ENCODE results near the gene PPP2R5B. TPM values are rescaled to one million over a fixed set of nuclear protein-coding genes. Genes with fewer than 3 reads are reported as not detected.
"Not testable (repeated sequence)": the region's sequence is repeated elsewhere in the genome, so short reads cannot be mapped to it uniquely, and the experiment has no call there.

Gene PPP2R5B
- total and polyA plus RNA-seq, 9 donors: 8.0 to 16.2 (median 12.2) TPM

GRCh38 chr11:64976651-64977050, 52.2 kb downstream of the PPP2R5B start:
- 59 to 74% (median 71%) methylated on average over 2 of the region's 2 CpGs for WGBS, 3 donors
- Histone ChIP-seq H3K4me3 (no peak overlapping the region), H3K4me1 (ENCODE audit: insufficient read depth) (peaks cover 3% of the 10 kb centered on the region), H3K36me3 (no peaks in the 10 kb centered on the region), H3K27me3 (no peaks in the 10 kb centered on the region), H3K9me3 (peaks cover 0 to 4% of the 10 kb centered on the region in 2 donors), H3K27ac (no peak overlapping the region)
- TF ChIP-seq POLR2A (IDR thresholded peaks at IDR 0.05): no peak
- no peak for TF ChIP-seq EP300 (IDR thresholded peaks at IDR 0.05)
- TF ChIP-seq CTCF (IDR thresholded peaks at IDR 0.05): no peak
- intact Hi-C loops (cut with DNase I): no loop called here
- DNase-seq: peak in 1 of 5 donors; percentile 9

- H3K4me1 ChIP-seq (ENCODE audit: insufficient read depth); DNase-seq; H3K4me3 ChIP-seq; H3K27ac ChIP-seq; H3K36me3 ChIP-seq; H3K9me3 ChIP-seq; H3K27me3 ChIP-seq: not testable (repeated sequence)
- intact Hi-C loops (cut with DNase I): loop anchor here in 1 of 4 donors (10.0 kb wide), 1 partner anchor 49 kb away; the partner anchor contains the start of gene GPHA2
- WGBS, 3 donors: 62 to 81% (median 62%) methylated on average over 5 of the region's 5 CpGs
Measured at GRCh38 chr11:64983339-64983738, 58.9 kb downstream of the PPP2R5B start.

MicroRNA genes within 50 kb of the gene (microRNA counts, 767-probe panel; counts per million panel counts)
- 3,422 counts per million, percentile 87 among the panel's probes with 10 or more counts for microRNA hsa-miR-192-5p

Small RNA genes within 50 kb of the gene (microRNA-seq; reads per million reads assigned to microRNA genes)
- gene MIR6749: 0 to 0.32 (median 0) reads per million in 3 donors
- 0.18 to 1.3 (median 0.75) reads per million in 3 donors for gene MIR6750

Small RNA genes within 50 kb of the gene (small RNA-seq; reads per million reads assigned to genes)
- gene MIR6749 (not detected), gene MIR6750 (not detected)

Other genes starting within 250 kb of the PPP2R5B start
- gene NRXN2, start 201.5 kb upstream of the PPP2R5B start, total RNA-seq: 10 to 100 TPM in 5 of 7 donors, 1 to 10 TPM in 2; 7.0 to 64.1 (median 19.7) TPM
- gene NRXN2, start 201.5 kb upstream of the PPP2R5B start, polyA plus RNA-seq: 10 to 100 TPM in 1 of 2 donors, 1 to 10 TPM in 1; 6.4 to 21.5 TPM
- gene RASGRP2, start 180.5 kb upstream of the PPP2R5B start, total RNA-seq: 10 to 100 TPM in 1 of 7 donors, 1 to 10 TPM in 6; 2.1 to 18.9 (median 7.6) TPM
- 1 to 10 TPM; 7.0 to 9.0 TPM for gene RASGRP2, start 180.5 kb upstream of the PPP2R5B start, polyA plus RNA-seq
- 10 to 100 TPM in 1 of 7 donors, 1 to 10 TPM in 5, under 1 TPM in 1; 0.24 to 12.0 (median 3.1) TPM for gene PYGM, start 164.7 kb upstream of the PPP2R5B start, total RNA-seq
- 1 to 10 TPM; 1.9 to 6.7 TPM for gene PYGM, start 164.7 kb upstream of the PPP2R5B start, polyA plus RNA-seq
- 100 to 1,000 TPM; 231 to 380 (median 306) TPM for gene SF1, start 146.1 kb upstream of the PPP2R5B start, total RNA-seq
- gene SF1, start 146.1 kb upstream of the PPP2R5B start, polyA plus RNA-seq: 100 to 1,000 TPM; 131 to 388 TPM
- 10 to 100 TPM in 5 of 7 donors, 1 to 10 TPM in 2; 5.6 to 15.5 (median 13.0) TPM for gene MAP4K2, start 121.5 kb upstream of the PPP2R5B start, total RNA-seq
- gene MAP4K2, start 121.5 kb upstream of the PPP2R5B start, polyA plus RNA-seq: 1 to 10 TPM; 2.3 to 9.9 TPM
- 10 to 100 TPM; 17.5 to 28.6 (median 22.6) TPM for gene MEN1, start 114.1 kb upstream of the PPP2R5B start, total RNA-seq
- gene MEN1, start 114.1 kb upstream of the PPP2R5B start, polyA plus RNA-seq: 10 to 100 TPM; 14.4 to 20.4 TPM
- gene CDC42BPG, start 80.0 kb upstream of the PPP2R5B start, total RNA-seq: 1 to 10 TPM; 2.6 to 9.5 (median 4.0) TPM
- gene CDC42BPG, start 80.0 kb upstream of the PPP2R5B start, polyA plus RNA-seq: 1 to 10 TPM in 1 of 2 donors, under 1 TPM in 1; 0.35 to 1.9 TPM
- 10 to 100 TPM; 14.3 to 87.8 (median 42.2) TPM for gene EHD1, start 46.1 kb upstream of the PPP2R5B start, total RNA-seq
- gene EHD1, start 46.1 kb upstream of the PPP2R5B start, polyA plus RNA-seq: 10 to 100 TPM; 14.5 to 14.8 TPM
- 10 to 100 TPM; 22.2 to 40.1 (median 30.4) TPM for gene ATG2A, start 7.5 kb upstream of the PPP2R5B start, total RNA-seq
- 10 to 100 TPM in 1 of 2 donors, 1 to 10 TPM in 1; 2.2 to 23.4 TPM for gene ATG2A, start 7.5 kb upstream of the PPP2R5B start, polyA plus RNA-seq
- 1 to 10 TPM in 3 of 7 donors, under 1 TPM in 3, not detected in 1; 0.45 to 1.6 (median 0.88) TPM for gene GPHA2, start 11.2 kb downstream of the PPP2R5B start, total RNA-seq
- gene GPHA2, start 11.2 kb downstream of the PPP2R5B start, polyA plus RNA-seq: under 1 TPM in 1 of 2 donors, not detected in 1; 0.58 TPM
- gene MAJIN, start 47.4 kb downstream of the PPP2R5B start, total RNA-seq: under 1 TPM in 1 of 7 donors, not detected in 6; 0.46 TPM
- not detected for gene MAJIN, start 47.4 kb downstream of the PPP2R5B start, polyA plus RNA-seq
- gene BATF2, start 72.3 kb downstream of the PPP2R5B start, total RNA-seq: 1 to 10 TPM; 1.4 to 3.4 (median 2.3) TPM
- gene BATF2, start 72.3 kb downstream of the PPP2R5B start, polyA plus RNA-seq: 1 to 10 TPM; 1.5 to 2.8 TPM
- 100 to 1,000 TPM in 4 of 7 donors, 10 to 100 TPM in 3; 77.3 to 147 (median 101) TPM for gene ARL2, start 89.5 kb downstream of the PPP2R5B start, total RNA-seq
- 10 to 100 TPM; 60.9 to 86.3 TPM for gene ARL2, start 89.5 kb downstream of the PPP2R5B start, polyA plus RNA-seq
- 10 to 100 TPM; 10.2 to 30.5 (median 19.9) TPM for gene SNX15, start 102.8 kb downstream of the PPP2R5B start, total RNA-seq
- gene SNX15, start 102.8 kb downstream of the PPP2R5B start, polyA plus RNA-seq: 10 to 100 TPM; 15.0 to 23.8 TPM
- gene SAC3D1, start 116.5 kb downstream of the PPP2R5B start, total RNA-seq: 10 to 100 TPM in 2 of 7 donors, 1 to 10 TPM in 5; 7.3 to 11.6 (median 8.5) TPM
- gene SAC3D1, start 116.5 kb downstream of the PPP2R5B start, polyA plus RNA-seq: 1 to 10 TPM; 1.1 to 7.6 TPM
- 10 to 100 TPM; 12.1 to 33.7 (median 17.6) TPM for gene NAALADL1, start 133.9 kb downstream of the PPP2R5B start, total RNA-seq
- gene NAALADL1, start 133.9 kb downstream of the PPP2R5B start, polyA plus RNA-seq: 10 to 100 TPM in 1 of 2 donors, 1 to 10 TPM in 1; 7.1 to 33.2 TPM
- gene CDCA5, start 159.4 kb downstream of the PPP2R5B start, total RNA-seq: 1 to 10 TPM in 2 of 7 donors, under 1 TPM in 4, not detected in 1; 0.38 to 2.8 (median 0.52) TPM
- 1 to 10 TPM; 1.0 to 1.2 TPM for gene CDCA5, start 159.4 kb downstream of the PPP2R5B start, polyA plus RNA-seq
- 10 to 100 TPM; 30.5 to 41.6 (median 35.1) TPM for gene ZFPL1, start 159.5 kb downstream of the PPP2R5B start, total RNA-seq
- gene ZFPL1, start 159.5 kb downstream of the PPP2R5B start, polyA plus RNA-seq: 10 to 100 TPM; 11.2 to 44.8 TPM
- 100 to 1,000 TPM; 149 to 543 (median 231) TPM for gene VPS51, start 171.5 kb downstream of the PPP2R5B start, total RNA-seq
- gene VPS51, start 171.5 kb downstream of the PPP2R5B start, polyA plus RNA-seq: 100 to 1,000 TPM in 1 of 2 donors, 10 to 100 TPM in 1; 51.1 to 221 TPM
- gene TM7SF2, start 187.2 kb downstream of the PPP2R5B start, total RNA-seq: 100 to 1,000 TPM in 1 of 7 donors, 10 to 100 TPM in 6; 30.0 to 170 (median 63.6) TPM
- 100 to 1,000 TPM in 1 of 2 donors, 10 to 100 TPM in 1; 88.8 to 128 TPM for gene TM7SF2, start 187.2 kb downstream of the PPP2R5B start, polyA plus RNA-seq
- 10 to 100 TPM; 10.0 to 33.7 (median 13.4) TPM for gene ZNHIT2, start 193.0 kb downstream of the PPP2R5B start, total RNA-seq
- 10 to 100 TPM in 1 of 2 donors, not detected in 1; 13.1 TPM for gene ZNHIT2, start 193.0 kb downstream of the PPP2R5B start, polyA plus RNA-seq
- gene FAU, start 197.4 kb downstream of the PPP2R5B start, total RNA-seq: 1,000 to 10,000 TPM; 1,141 to 2,272 (median 1,835) TPM
- gene FAU, start 197.4 kb downstream of the PPP2R5B start, polyA plus RNA-seq: 1,000 to 10,000 TPM; 1,053 to 1,798 TPM
- 10 to 100 TPM; 47.1 to 61.8 (median 50.4) TPM for gene MRPL49, start 197.6 kb downstream of the PPP2R5B start, total RNA-seq
- 100 to 1,000 TPM in 1 of 2 donors, 10 to 100 TPM in 1; 64.0 to 106 TPM for gene MRPL49, start 197.6 kb downstream of the PPP2R5B start, polyA plus RNA-seq
- 10 to 100 TPM; 21.1 to 73.0 (median 53.3) TPM for gene SYVN1, start 209.8 kb downstream of the PPP2R5B start, total RNA-seq
- 10 to 100 TPM; 26.7 to 59.6 TPM for gene SYVN1, start 209.8 kb downstream of the PPP2R5B start, polyA plus RNA-seq
- not detected for gene SPDYC, start 245.5 kb downstream of the PPP2R5B start, total RNA-seq
- gene SPDYC, start 245.5 kb downstream of the PPP2R5B start, polyA plus RNA-seq: under 1 TPM in 1 of 2 donors, not detected in 1; 0.07 TPM

All from ovary (tissue), 9 donors.